NCI-H146 (cell line): ENCODE data around the gene SLC12A5.
"Not testable (repeated sequence)": the region's sequence is repeated elsewhere in the genome, so short reads cannot be mapped to it uniquely, and the experiment has no call there.

Source experiments
- DNase-seq: peaks from one replicate; lab custom pipeline; 2025; lab: John Stamatoyannopoulos, UW

SLC12A5 gene

GRCh38 chr20:46078954-46079353 is 49.9 kb downstream of the SLC12A5 start:
- no peak for DNase-seq

- DNase-seq = no peak
These were observed 52.1 kb downstream of the SLC12A5 start for GRCh38 chr20:46081074-46081473.

GRCh38 chr20:46083101-46083500 is 54.1 kb downstream of the SLC12A5 start:
- no peak for DNase-seq

GRCh38 chr20:46083531-46084061 is 54.6 kb downstream of the SLC12A5 start:
- DNase-seq = no peak

GRCh38 chr20:46084805-46085178 is 55.8 kb downstream of the SLC12A5 start:
- DNase-seq = no peak

GRCh38 chr20:46085179-46085851 is 56.3 kb downstream of the SLC12A5 start:
- DNase-seq = peak; percentile 86

- no peak for DNase-seq
These were observed 58.1 kb downstream of the SLC12A5 start for GRCh38 chr20:46087161-46087560.

- DNase-seq = peak; percentile 27
These were observed 59.6 kb downstream of the SLC12A5 start for GRCh38 chr20:46088409-46089166.

- DNase-seq = no peak
These were observed 60.1 kb downstream of the SLC12A5 start for GRCh38 chr20:46089167-46089416.

GRCh38 chr20:46089417-46090388 is 60.7 kb downstream of the SLC12A5 start, which contains the start of gene NCOA5:
NCOA5 (minus strand) TSS chr20:46089962; CDS start chr20:46079424, 10,538 bp downstream.
- DNase-seq = peak; percentile 98

GRCh38 chr20:46091622-46092535 is 62.9 kb downstream of the SLC12A5 start:
- not testable (repeated sequence) for DNase-seq

- no peak for DNase-seq
These were observed 64.5 kb downstream of the SLC12A5 start for GRCh38 chr20:46093531-46093930.

- no peak for DNase-seq
These were observed 70.7 kb downstream of the SLC12A5 start for GRCh38 chr20:46099491-46100287.

GRCh38 chr20:46100444-46100843 is 71.4 kb downstream of the SLC12A5 start:
- not testable (repeated sequence) for DNase-seq

GRCh38 chr20:46100988-46101387 is 72.0 kb downstream of the SLC12A5 start:
- no peak for DNase-seq

GRCh38 chr20:46101957-46102356 is 72.9 kb downstream of the SLC12A5 start:
- DNase-seq = no peak

- DNase-seq = no peak
These were observed 73.9 kb downstream of the SLC12A5 start for GRCh38 chr20:46102940-46103339.

- no peak for DNase-seq
These were observed 75.2 kb downstream of the SLC12A5 start for GRCh38 chr20:46104262-46104661.

GRCh38 chr20:46107061-46107460 is 78.0 kb downstream of the SLC12A5 start:
- DNase-seq = no peak

- no peak for DNase-seq
These were observed 79.4 kb downstream of the SLC12A5 start for GRCh38 chr20:46108435-46108841.
